ENCODE measurements around the gene DPT.

DPT gene

DNA sequence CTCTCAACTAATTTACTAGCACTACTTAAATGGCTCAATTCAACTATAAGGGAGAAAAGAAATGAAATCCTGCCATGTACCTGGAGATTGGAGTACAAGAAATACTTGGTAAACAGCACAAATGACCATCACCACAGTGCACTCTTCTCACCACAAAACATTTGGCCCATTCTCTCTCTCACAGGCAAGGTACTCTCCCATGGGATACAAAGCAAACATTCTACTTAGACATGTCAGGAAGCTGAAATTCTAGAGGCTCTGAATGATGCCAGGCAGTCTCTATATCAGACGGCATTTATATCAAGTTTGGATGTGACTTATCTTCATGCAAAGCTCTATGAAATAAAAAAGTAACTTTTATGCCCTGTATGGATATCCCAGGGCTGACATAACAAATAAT lies 72.5 kb downstream of the DPT start:
- no peak for DNase-seq (ENCODE audit: low read depth)

DNA sequence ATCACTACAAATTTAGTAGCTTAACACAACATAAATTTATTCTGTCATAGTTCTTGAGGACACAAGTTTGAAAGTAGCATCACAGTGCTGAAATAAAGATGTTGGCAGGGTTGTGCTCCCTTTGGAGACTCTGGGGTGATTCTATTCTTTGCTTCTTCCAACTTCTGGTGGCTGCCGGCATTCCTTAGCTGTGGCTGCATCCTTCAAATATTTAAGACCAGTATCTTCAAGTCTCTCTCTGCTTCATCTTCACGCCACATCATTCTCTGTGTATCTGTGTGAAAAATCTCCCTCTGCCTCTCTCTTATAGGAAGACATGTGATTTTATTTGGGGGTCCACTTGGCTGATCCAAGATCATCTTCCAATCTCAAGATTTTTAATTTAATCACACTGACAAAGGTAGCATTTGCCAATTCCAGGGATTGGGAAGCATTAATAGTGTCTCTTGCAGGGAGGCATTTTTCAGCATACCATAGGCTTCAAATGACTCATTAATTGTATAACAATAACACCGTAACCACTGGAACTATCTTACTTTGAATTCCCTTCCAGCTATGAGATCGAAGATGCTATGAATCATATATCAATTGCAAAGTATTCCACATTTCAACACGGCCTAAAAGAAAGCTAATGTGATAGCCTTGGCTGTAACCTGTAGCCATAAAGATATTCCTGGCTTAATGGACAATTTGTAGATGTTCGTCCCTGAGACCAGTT lies 74.6 kb downstream of the DPT start:
- no peak for DNase-seq (ENCODE audit: low read depth)

DNA sequence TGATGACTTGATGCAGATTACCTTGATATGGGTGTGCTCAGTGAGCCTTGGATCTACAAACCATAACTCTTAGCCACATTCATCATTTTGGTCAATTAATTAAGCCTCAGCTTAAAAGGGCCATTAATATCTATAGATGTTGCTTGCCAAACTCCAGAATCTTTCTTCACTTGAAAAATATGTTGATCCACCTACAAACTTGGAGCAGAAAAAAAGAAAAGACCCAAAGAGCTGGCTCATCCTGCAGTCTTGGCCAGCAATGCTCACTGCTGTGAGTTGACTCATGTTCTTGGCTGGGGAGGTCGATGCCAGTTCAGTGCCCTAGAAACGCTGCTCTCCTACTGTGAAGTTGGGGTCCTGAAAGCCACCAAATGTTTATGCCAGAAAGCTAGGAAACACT lies 75.4 kb downstream of the DPT start:
- DNase-seq (ENCODE audit: low read depth): no peak

DNA sequence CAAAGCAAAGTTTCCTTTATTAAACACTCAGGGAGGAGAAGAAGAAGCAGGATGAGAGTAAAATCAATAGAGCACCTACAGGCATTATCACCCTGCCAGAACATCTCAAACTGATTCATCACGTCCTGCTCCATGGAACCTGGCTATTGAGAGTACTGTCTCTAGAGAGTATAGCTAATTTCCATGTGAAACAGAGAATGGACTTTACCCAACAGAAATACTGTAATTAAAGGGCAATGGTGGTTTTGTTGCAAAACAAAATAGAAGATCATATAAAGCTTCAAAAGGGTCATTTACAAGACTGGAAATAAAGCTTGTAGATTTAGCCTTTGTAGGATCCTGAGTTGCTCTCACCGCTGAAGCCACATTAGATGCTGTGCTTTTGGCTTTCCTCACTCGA lies 83.3 kb downstream of the DPT start:
- DNase-seq (ENCODE audit: low read depth): no peak

Measured in stimulated activated CD8-positive, alpha-beta memory T cell treated with anti-CD3 and anti-CD28 coated beads, Interleukin-4, amount 100 ng/mL, for 24 hours (primary cell).